Middle frontal gyrus (tissue), 1 donor: ENCODE data around the gene IFITM10.
"Not testable (repeated sequence)": the region's sequence is repeated elsewhere in the genome, so short reads cannot be mapped to it uniquely, and the experiment has no call there.

Experiments used
- DNase-seq: peaks from one replicate; pipeline ENCODE4 v3.0.0-alpha.2; 2015; ENCODE audit warnings: low spot score; ENCODE audit errors: extremely low spot score

IFITM10 gene

DNA sequence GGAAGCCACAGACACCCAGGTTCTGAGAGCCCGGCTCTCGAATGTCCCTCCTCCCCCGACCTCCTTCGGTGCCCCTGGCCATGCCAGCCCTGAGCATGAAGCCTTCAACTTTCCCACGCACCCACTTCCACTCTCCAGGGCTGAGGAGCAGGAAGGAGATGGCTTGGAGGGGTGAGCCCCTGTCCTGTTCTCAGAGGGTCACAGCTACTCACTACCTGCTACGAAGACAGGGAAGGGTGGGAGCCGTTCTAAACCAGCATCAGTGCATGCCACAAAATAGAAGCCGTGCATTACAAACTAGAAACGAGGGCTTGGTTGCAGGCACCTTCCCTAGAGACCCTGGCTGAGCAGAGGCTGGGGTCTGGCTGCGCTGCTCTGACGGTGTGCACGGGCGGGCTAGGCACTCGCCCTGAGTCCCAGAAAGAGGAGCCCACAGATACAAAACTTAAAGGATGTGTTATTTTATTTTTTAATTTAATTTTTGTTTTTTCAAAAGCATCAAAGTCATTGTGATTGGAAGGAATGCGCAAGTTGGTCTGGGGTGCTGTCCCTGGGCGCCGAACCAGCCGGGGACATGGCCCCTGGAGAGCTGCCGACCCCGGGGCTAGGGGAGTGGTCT, 57.6 kb downstream of the IFITM10 start:
- DNase-seq, result no peak

DNA sequence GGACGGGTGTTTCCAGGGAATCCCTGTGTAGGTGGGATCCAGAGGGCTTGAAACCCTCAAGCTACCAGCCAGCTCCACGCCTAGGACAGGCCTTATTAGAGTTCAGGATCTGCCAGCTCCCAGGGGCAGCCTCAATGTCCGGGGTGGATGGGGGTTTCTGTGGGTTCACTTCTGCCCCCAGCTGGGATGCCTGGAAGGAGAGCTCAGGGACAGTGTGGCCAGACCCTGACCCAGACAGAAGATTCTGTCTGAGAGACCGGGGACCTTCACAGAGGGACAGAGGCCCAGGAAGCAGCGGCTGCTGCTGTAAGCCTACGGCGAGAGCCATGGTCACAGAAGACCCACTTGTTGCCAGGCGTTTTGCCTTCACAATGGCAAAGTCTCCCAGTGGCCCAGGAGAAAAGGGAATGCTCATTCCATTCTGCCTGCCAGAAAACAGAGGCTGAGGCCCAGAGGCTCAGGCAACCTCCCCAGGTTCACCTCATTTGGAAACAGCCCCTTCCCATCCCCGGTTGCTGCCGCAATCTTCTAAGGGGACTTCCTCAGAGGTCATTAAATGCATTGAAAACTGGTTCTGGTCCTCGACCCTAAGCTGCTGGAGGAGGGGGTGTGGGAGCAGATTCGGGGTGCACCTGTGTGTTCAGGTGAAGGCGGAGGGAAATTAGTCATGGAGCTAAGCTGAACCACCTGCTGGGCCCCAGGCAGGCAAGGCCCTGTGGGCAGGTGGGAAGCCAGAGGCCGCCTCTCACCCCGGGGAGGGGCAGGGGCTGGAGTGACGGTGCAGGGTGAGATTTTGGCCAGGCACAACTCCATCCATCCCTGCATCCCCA, 58.3 kb downstream of the IFITM10 start:
- no peak for DNase-seq

DNA sequence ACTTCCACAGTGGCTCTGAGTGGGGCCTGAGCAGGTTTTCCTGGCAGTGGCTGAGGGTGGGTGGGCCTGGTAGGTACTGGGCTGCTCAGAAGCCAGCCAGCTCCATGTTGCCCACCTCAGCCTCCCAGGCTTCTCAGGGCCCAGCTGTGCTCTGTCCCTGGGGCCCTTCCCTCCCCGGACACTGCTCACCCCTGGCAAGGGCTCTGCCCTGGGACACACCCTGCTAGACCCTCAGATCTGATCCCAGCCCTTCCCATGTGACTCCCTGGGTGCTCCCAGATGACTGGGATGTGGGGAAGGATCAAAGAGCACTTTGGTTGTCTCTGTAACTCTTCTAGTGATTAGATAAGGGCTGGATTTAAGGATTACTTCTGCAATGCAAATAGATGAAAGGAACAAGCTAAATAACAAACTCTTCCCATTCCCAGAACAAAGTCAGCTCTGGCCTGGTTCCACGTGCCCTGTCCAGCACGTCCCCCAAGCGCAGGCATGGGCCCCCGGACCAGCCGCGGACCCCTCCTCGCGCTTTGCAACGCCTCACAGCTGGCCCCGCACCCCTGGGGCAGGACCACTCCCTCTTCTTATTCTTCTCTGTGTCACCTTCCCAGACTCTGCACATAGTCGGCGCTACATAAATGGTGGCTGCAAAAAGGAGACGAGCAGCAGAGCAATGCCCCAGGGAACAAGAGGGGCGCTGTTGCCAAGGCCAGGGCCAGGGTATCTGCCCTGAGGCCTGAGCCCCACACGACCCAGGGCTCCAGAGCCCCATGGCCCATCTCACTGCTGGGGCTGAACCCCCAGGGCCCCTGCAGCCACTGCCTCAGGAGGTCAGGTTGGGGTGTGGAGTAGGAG, 59.1 kb downstream of the IFITM10 start:
- DNase-seq, result no peak

DNA sequence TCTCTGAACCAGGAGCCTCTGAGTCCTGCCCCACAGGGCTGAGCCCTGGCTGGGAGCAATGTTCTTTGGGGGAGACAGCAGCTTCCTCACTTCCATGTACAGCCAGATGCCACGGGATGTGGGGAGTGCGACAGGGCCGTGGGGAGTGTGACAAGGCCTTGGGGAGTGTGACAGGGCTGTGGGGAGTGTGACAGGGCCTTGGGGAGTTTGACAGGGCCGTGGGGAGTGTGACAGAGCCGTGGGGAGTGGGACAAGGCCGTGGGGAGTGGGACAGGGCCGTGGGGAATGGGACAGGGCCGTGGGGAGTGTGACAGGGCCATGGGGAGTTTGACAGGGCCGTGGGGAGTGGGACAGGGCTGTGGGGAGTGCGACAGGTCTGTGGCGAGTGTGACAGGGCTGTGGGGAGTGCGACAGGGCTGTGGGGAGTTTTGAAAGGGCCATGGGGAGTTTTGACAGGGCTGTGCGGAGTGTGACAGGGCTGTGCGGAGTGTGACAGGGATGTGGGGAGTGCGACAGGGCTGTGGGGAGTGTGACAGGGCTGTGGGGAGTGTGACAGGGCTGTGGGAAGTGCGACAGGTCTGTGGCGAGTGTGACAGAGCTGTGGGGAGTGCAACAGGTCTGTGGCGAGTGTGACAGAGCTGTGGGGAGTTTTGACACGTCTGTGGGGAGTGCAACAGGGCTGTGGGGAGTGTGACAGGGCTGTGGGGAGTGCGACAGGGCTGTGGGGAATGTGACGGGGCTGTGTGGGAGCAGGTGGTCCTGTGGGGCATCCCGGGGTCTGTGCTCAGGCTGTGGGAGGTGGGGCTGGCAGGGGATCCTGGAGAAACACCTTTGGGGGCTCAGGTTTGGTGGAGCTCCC, 60.0 kb downstream of the IFITM10 start:
- DNase-seq, result no peak

DNA sequence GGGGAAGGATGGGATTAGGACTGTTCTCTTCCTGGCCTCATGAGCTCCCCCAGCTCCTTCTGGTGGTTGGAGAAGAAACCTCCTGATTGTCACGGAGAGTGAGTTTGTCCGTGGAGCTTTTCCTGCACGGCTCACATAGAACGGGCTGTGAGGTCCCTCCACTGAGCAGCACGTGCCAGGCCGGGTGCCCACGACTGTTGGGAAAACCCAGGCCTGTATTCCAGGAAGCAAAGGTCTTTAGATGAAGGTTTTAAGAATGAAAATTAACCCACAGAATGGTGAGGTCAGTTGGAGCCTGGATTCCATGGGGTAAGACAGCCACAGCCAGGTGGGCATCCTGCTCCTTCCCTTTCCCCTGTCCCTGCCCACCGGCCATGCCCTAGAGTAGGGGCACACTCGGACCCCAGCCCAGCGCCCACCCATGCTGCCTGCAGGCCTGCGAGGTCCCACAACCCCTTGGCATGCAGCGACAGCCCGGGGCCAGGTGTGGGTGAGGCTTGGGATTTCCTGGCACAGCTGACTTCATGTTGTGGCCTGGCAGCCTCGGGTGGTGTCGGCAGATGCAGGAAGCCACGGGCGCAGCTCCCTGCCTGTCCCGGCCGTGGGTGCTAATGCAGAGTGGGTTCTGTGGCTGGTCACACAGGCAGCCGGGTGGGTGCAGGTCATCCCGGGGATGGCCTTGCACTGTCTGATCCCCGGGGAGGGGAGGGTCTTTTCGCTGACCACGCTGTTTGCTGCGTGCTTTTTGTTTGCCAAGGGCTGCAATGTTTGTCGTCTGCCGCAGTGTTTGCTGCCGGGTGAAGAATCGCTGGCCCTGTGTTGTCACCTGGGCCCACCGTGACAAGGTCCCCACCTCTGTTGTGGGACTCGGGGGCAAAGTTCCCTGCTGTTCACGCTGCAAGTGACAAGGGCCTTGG, 60.9 kb downstream of the IFITM10 start:
- DNase-seq, result not testable (repeated sequence)

DNA sequence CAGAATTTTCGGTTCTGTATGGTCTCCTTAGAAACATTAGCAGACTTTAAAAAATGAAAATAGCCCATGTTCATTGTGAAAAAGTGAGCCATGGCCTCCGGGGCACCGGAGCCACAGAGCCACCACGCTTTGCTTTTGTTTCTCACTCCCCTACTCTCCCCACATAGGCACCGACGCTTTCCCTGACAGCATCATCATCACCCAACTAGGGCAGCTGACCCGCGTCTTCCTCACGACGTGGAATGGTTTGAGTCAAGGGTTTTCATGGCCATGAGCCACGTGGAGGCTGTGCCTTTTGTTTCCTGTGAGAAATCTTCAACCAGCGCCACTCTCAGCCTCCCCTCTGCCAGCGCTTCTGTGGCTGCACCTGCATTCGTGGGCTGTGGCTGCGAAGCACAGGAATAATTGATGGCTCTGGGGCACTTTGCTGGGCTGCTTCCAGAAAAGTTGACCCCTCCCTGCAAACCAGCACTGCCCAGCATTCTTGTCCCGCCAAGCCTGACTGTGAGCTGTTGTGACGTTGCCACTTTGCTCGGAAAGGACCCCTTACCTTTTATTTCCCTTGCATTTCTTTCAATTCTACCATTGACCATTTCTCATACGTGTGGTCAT, 62.0 kb downstream of the IFITM10 start:
- not testable (repeated sequence) for DNase-seq

DNA sequence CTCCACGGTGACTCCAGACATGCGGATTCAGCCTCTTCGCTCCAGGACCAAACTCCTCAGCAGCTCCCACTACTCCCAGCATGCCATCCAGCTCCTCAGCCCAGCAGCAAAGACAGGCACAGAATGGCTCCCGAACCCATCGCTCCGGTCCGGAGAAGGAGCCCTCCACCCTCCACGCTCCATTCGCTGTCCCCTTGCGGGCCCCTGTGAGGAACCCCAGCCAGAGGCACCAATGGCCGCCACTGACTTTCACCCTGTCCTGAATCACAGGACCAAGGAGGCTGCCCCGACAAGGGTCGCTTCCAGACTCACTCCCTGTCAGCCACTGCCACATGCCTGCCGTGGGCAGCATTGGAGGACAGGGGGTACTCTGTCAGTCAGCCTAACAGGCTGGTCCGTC, 64.2 kb downstream of the IFITM10 start:
- DNase-seq, result not testable (repeated sequence)

DNA sequence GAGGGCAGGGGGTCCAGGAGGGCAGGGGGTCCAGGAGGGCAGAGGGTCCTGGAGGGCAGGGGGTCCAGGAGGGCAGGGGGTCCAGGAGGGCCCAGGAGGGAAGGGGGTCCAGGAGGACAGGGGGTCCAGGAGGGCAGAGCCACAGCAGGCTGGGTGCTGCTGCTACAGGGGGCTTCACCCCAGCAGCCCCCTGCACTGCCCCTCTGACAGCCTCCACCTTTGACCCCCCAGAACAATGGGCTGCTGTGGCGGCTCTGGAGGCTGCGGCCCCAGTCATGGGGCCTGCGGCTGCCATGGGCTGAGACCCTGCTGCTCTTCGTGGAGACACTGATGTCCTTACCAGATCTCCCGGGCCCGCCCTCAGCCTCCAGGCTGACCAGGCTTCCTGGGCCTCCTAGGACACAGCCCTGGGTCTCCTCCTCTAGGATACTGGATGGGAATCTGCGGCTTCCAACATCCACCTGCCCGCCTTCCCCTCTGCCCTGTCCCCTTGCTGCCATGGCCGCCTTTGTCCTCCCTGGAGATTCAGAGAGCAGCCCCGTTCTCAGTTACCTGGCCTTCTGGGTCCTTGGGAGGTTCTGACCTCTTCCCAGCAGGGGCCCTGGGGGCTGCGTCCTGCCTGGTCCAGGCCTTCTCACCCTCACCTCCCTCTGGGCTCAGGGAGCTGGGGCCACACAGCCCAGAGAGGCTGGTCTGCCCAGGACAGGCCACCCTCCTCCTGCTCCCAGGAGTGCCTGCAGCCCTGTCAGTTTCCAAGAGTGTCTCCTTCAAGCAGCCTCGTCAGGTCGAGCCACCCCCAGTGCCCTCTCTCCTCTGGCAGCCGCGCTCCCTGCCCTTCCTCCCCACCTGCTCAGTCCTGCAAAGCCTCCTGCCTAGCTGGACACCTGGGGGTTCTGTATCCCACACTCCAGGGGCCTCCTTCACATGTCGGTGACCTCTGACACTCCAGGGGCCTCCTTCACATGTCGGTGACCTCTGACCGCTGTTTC, 65.2 kb downstream of the IFITM10 start:
- not testable (repeated sequence) for DNase-seq

DNA sequence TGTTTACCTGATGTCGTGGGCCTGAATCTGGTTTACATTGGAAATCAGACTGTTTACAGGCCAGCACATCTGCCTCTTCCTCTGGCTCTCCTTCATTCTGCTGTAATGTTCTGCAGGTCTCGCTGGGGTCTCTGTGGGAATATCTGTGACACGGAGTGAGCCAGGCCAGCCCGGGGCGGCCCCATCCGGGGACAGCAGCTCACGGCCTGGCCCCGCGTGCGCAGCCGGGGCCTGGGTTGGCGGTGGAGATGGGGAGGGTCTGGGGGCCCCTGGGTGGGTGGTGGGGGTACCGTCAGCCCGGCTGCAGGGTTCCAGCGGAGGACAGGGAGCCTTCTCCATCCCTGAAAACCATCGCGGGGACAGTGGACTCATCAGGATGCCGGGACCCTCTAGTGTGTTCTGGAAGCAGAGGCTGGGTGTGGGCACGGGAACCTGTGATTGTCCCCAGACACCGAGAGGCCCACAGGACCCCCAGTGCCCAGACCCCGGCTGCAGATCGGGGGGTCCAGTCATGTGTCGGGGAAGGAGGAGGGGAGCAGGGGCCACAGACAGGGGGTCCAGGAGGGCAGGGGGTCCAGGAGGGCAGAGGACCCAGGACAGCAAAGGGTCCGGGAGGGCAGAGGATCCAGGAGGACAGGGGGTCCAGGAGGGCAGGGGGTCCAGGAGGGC, 66.4 kb downstream of the IFITM10 start:
- not testable (repeated sequence) for DNase-seq

DNA sequence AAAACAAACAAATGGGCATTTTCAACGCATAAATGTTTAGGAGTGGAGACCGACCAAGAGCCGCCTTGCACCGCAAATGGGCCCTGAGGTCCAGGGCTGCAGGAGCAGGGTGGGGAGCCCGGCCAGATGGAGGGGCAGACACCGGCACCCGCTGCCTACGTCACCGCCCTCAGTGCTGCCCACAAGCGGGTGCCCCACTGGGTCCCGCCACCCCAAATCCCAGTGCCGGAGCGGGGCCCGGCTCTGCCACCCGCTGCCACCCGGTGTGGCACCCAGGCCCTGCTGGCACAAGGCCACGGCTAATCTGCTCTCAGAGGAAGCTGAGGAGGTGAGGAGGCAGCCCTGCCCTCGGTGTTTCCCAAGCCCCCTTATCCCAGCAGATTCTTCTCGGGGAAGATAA, 67.2 kb downstream of the IFITM10 start:
- not testable (repeated sequence) for DNase-seq
